ENCODE results near the gene SNORC. TPM values are rescaled to one million over a fixed set of nuclear protein-coding genes. Genes with fewer than 3 reads are reported as not detected.

SNORC gene
- polyA plus RNA-seq, 1 donor from 2014 or later: 0.68 TPM

DNA sequence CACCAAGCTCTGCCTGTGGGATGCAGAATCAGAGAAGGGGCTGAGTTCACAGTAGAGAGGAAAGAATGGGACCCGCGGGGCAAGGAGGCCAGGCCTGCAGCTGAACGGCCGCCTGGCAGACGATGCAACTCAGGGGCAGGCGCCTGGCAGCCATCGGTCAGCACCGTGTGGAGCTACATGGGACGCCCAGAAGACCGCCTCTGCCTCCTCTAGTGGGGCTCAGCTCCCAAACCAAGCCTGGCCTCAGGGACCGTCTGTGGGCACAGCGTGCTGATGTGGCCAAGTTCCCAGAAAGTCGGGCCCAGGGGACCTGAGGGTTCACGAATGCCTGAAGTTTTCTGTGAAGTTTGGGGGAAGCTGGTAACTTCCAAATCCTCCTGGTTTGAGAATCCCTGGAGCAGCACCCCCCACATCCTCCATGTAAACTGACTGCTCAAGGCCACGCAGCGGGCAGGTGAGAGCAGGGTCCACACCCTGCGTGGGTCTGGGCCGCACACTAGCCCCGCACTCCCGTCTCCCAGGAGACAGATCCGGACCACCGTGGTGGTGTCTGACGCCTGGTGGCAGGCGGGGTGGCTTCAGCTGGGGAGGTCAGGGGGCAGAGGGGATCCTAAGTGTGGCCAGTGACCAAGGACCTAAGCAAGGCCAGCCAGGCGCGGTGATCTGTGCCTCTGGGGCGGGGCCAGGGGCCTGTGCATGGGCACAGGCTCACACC, 14.6 kb downstream of the SNORC start:
- Histone ChIP-seq H3K9me3 (ENCODE audit: low read length) (no peaks in the 10 kb centered on the region), H3K27me3 (ENCODE audit: insufficient read depth, low read depth, low read length) (no peaks in the 10 kb centered on the region), H3F3A (ENCODE audit: insufficient read depth, low read length, poor library complexity, severe bottlenecking) (no peaks in the 10 kb centered on the region), H3K27ac (ENCODE audit: low read length) (no peak overlapping the region), H3K9me2 (ENCODE audit: insufficient read depth, low read length) (no peaks in the 10 kb centered on the region), H2AFZ (ENCODE audit: low read depth, low read length) (no peak overlapping the region), H3K9ac (ENCODE audit: low read length) (no peak overlapping the region), H3K4me3 (ENCODE audit: low read length) (no peak overlapping the region), H4K20me1 (ENCODE audit: insufficient read depth) (no peaks in the 10 kb centered on the region), H3K79me2 (replicated peaks; ENCODE audit: insufficient read depth, low read length) (no peaks in the 10 kb centered on the region), H3K36me3 (ENCODE audit: insufficient read depth, low read length) (no peaks in the 10 kb centered on the region), H3K4me2 (ENCODE audit: low read length) (no peak overlapping the region)
- TF ChIP-seq TAF1 (IDR thresholded peaks at IDR 0.05; ENCODE audit: low read depth): no peak
- no peak for TF ChIP-seq MXI1 (conservative IDR thresholded peaks at IDR 0.05; ENCODE audit: poor library complexity, severe bottlenecking)

DNA sequence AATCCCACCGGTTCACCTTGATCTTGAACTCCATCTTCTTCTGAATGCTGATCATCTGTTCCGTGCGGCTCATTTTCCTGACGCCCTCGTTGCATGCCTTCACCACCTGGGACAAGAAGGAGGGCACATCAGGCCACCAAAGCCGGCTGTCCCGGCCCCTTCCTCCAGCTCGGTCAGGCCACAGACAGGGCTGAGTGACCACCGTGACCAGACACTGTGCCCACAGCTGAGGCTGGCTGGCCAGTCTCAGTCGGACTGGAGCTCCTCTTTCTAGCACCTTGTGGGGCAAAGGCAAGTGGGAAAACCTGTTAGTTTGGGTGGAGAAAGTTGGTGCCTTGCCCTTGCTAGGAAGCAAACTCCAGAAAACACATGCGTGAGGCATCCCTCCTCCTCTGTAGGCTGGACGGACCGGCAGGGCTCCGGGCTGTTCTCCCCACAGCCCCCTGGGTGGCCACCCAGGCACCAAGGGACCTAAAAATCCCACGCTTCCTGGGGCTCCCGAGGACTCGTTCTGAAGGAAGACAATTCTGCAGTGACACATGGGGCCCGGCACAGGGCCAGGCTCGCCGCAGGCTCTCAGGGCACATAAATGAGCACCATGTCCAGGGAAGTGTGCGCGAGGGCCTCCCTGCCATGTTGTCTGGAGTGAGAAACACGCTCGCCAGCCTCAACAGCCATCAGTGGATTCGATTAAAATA, 15.3 kb downstream of the SNORC start:
- Histone ChIP-seq H3K9ac (ENCODE audit: low read length) (no peak overlapping the region), H3F3A (ENCODE audit: insufficient read depth, low read length, poor library complexity, severe bottlenecking) (no peaks in the 10 kb centered on the region), H3K9me2 (ENCODE audit: insufficient read depth, low read length) (no peaks in the 10 kb centered on the region), H3K79me2 (replicated peaks; ENCODE audit: insufficient read depth, low read length) (no peaks in the 10 kb centered on the region), H3K9me3 (ENCODE audit: low read length) (no peaks in the 10 kb centered on the region), H2AFZ (ENCODE audit: low read depth, low read length) (no peak overlapping the region), H3K27me3 (ENCODE audit: insufficient read depth, low read depth, low read length) (no peaks in the 10 kb centered on the region), H3K4me3 (ENCODE audit: low read length) (no peak overlapping the region), H4K20me1 (ENCODE audit: insufficient read depth) (no peaks in the 10 kb centered on the region), H3K36me3 (ENCODE audit: insufficient read depth, low read length) (no peaks in the 10 kb centered on the region), H3K4me2 (ENCODE audit: low read length) (no peak overlapping the region), H3K27ac (ENCODE audit: low read length) (no peak overlapping the region)
- no peak for TF ChIP-seq POLR2AphosphoS5 (IDR thresholded peaks at IDR 0.05)
- no peak for TF ChIP-seq EZH2 (IDR thresholded peaks at IDR 0.05; ENCODE audit: borderline replicate concordance, insufficient read depth, low read length, poor library complexity, severe bottlenecking)
- TF ChIP-seq, protein P1, sequence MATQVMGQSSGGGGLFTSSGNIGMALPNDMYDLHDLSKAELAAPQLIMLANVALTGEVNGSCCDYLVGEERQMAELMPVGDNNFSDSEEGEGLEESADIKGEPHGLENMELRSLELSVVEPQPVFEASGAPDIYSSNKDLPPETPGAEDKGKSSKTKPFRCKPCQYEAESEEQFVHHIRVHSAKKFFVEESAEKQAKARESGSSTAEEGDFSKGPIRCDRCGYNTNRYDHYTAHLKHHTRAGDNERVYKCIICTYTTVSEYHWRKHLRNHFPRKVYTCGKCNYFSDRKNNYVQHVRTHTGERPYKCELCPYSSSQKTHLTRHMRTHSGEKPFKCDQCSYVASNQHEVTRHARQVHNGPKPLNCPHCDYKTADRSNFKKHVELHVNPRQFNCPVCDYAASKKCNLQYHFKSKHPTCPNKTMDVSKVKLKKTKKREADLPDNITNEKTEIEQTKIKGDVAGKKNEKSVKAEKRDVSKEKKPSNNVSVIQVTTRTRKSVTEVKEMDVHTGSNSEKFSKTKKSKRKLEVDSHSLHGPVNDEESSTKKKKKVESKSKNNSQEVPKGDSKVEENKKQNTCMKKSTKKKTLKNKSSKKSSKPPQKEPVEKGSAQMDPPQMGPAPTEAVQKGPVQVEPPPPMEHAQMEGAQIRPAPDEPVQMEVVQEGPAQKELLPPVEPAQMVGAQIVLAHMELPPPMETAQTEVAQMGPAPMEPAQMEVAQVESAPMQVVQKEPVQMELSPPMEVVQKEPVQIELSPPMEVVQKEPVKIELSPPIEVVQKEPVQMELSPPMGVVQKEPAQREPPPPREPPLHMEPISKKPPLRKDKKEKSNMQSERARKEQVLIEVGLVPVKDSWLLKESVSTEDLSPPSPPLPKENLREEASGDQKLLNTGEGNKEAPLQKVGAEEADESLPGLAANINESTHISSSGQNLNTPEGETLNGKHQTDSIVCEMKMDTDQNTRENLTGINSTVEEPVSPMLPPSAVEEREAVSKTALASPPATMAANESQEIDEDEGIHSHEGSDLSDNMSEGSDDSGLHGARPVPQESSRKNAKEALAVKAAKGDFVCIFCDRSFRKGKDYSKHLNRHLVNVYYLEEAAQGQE (IDR thresholded peaks at IDR 0.05; ENCODE audit: borderline replicate concordance): no peak
- no peak for TF ChIP-seq TAF1 (IDR thresholded peaks at IDR 0.05; ENCODE audit: low read depth)
- TF ChIP-seq EP300 (conservative IDR thresholded peaks at IDR 0.05; ENCODE audit: poor library complexity, severe bottlenecking): no peak
- no peak for TF ChIP-seq SMC3 (conservative IDR thresholded peaks at IDR 0.05; ENCODE audit: poor library complexity)
- TF ChIP-seq, protein P2, sequence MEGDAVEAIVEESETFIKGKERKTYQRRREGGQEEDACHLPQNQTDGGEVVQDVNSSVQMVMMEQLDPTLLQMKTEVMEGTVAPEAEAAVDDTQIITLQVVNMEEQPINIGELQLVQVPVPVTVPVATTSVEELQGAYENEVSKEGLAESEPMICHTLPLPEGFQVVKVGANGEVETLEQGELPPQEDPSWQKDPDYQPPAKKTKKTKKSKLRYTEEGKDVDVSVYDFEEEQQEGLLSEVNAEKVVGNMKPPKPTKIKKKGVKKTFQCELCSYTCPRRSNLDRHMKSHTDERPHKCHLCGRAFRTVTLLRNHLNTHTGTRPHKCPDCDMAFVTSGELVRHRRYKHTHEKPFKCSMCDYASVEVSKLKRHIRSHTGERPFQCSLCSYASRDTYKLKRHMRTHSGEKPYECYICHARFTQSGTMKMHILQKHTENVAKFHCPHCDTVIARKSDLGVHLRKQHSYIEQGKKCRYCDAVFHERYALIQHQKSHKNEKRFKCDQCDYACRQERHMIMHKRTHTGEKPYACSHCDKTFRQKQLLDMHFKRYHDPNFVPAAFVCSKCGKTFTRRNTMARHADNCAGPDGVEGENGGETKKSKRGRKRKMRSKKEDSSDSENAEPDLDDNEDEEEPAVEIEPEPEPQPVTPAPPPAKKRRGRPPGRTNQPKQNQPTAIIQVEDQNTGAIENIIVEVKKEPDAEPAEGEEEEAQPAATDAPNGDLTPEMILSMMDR (IDR thresholded peaks at IDR 0.05; ENCODE audit: poor library complexity, severe bottlenecking): no peak
- no peak for TF ChIP-seq RAD21 (conservative IDR thresholded peaks at IDR 0.05)
- no peak for TF ChIP-seq MXI1 (conservative IDR thresholded peaks at IDR 0.05; ENCODE audit: poor library complexity, severe bottlenecking)

All from neural cell (in vitro differentiated cells).